GM18517 (cell line): Measurements from ENCODE around the gene GGA2.
"Not testable (repeated sequence)": the region's sequence is repeated elsewhere in the genome, so short reads cannot be mapped to it uniquely, and the experiment has no call there.

Experiments used
- ATAC-seq: cut with Tn5 transposase; IDR thresholded peaks from one replicate; pipeline ENCODE4 v1.9.1; 2021; ENCODE audit warnings: mild to moderate bottlenecking, moderate library complexity; ENCODE audit not compliant: unreplicated experiment

Gene GGA2

DNA sequence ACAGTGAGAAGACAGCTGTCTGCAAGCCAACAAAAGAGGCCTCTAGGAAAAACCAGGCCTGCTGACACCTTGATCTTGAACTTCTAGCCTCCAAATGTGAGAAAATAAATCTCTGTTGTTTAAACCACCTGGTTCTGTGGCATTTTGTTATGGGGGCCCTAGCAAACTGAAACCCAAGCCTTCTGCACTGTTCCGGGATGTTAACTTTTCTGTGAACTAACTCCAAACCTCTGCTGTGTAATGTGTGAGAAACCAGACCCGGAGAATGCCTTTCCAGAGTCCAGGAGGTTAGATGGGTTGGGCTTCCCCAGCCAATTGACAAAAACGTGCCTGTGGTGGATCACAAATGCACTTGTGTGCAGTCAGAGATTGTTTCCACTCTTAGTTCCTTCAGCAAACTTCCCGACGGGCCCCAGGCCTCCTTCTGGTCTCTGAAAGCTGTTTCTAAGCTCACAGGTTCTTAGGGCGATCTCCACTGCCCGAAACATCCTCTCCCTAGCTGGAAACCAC lies 13.6 kb upstream of the GGA2 start:
- no peak for ATAC-seq

DNA sequence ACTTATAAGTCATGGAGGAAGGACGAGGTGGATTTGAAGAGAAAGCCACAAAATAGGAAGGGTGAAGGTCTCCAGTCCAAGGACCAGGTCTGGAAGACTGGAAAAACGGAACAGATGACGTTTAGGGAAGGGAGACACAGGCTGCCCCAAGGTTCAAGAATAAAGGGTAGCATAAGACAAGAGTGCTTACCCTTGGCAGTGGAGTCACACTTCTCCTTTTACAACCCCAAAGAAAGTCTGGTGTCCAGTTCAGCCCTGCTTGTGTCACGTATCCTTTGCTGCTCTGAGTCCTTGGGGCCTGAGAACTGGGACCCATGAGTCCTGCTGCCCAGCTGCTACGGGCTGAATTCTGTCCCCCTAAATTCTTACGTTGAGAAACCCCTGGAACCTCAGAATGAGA lies 13.0 kb upstream of the GGA2 start:
- no peak for ATAC-seq

DNA sequence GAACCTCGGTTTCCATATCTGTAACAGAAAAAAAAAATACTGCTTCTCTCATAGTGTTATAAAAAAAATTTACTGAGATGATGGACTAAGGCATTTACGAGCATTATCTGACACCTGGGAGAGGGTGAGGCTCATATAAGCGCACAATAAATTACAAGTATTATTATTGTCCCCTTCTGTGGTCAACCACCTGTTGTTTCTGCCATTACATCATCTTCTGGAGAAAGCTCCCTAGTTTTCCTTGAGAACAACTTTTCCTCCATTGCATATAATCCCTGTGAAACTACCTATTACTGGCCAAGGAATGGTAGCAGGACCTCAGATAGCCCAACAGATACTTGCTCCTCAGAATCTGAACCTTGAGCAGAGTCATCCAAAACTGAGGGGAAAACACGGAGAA lies 11.7 kb upstream of the GGA2 start:
- ATAC-seq, result no peak

DNA sequence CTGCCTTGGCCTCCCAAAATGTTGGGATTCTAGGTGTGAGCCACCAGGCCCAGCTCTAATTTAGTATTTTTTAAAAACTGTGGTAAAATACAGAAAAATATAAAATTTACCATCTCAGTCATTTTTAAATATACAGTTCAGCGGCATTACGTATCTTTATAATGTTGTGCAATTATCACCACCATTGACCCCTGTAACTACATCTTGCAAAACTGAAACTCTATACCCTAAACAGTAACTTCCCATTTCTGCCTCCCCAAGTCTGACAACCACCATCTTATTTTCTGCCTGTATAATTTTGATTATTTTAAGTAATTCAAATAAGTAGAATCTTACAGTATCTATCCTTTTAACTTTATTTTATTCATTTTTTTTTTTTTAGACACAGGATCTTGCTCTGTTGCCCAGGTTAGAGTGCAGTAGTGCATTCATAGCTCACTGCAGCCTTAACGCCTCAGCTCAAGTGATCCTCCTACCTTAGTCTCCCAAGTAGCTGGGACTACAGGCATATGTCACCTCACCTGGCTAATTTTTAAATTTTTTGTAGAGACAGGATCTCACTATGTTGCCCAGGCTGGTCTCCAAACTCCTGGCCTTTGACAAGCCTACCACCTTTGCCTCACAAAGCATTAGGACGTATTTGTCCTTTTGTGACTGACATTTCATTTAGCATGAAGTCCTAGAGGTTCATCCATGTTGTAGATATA lies 10.9 kb upstream of the GGA2 start:
- no peak for ATAC-seq

DNA sequence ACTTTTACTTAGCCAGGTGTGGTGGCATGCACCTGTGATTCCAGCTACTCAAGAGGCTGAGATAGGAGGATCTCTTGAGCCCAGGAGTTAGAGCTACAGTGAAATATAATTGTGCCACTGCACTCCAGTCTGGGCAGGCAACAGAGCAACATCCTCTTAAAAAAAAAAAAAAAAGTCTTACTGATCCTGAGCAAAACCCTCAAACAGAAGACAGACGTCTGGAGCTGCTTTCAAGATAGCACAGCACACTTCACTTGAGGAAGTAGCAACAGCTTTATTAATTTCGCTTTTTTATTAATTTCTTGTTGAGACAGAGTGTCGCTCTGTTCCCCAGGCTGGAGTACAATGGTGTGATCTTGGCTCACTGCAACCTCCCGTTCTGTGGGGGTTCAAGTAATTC lies 10.2 kb upstream of the GGA2 start:
- ATAC-seq, result no peak

DNA sequence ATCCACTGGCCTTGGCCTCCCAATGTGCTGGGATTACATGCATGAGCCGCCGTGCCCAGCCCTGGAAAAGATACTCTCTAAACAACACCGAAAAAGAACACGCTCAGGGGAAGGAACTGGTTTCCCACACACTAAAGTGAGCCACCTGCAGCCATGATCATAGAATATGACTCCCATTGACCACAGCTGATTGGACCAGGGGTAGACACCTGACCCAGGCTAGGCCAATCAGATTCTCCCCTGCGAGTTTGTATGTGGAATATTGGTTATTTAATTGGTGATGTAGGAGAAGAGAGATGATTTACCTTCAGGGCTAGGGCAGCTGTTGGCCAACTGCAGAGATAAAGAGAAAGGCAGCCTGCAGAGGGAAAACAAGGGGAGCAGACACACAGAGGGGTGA lies 9.0 kb upstream of the GGA2 start:
- ATAC-seq, result no peak

DNA sequence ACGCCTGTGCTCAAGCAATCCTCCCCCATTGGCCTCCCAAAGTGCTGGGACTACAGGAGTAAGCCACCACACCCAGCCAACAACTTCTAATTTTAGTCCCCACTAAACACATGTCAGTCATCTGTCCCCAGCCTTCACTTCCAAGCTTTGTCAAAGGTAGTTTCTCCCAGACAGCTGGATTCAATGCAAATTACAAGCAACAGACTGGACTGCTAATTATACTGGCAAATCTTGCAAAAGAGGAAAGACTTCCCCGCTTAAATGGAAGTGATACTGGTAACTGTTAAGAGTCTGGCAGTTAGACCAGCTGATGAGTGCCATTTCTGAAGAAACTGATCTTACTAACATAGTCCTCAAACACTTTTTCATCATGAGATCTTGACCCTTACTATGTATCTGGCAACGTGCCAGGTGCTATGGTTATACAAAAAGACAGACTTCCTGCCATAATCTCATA lies 8.2 kb upstream of the GGA2 start:
- ATAC-seq, result no peak

DNA sequence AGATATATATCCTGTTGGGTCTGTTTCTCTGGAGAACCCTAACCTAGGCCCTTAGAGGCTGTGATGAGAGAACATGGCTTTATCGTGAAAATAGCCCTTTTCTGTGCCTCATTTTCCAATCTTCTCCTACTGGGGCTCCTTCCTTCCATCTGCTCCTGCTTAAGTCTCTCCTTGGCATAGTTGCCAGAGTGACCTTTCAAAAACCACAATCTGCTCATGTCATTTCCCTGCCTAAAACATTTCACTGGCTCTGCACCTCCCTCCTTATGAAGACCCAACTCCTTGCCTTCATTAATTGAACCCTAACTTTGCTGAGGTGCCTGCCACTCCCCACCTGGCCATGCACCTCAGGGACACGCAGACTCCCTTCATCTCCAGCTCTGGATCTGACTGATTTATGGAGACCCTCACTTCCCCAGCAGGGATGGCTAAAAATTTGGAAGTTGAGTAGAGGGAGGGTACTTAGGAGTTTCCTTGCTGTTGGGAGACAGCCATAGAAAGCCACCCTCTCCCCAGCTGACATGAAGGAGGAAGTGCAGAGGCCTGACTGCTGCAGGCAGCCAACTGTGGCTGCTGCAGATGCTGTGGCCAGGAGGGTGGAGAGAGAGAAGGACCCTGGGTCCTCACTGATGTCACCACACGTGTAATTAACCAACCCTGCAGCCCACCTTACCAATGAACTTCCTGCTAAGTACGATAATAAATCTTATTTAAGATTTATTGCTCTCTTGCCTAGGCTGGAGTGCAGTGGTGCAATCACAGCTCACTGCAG lies 6.3 kb upstream of the GGA2 start:
- no peak for ATAC-seq

DNA sequence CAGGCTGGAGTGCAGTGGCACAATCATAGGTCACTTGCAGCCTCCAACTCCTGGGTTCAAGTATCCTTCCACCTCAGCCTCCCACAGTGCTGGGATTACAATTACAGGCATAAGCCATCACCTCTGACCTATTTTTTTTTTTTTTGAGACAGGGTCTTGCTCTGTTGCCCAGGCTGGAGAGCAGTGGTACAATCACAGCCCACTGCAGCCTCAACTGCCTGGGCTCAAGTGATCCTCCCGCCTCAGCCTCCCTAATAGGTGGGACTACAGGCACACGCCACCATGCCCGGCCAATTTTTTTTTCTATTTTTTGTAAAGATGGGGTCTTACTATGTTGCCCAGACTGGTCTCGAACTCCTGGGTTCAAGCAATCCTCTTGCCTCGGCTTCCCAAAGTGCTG lies 5.6 kb upstream of the GGA2 start:
- ATAC-seq, result no peak

DNA sequence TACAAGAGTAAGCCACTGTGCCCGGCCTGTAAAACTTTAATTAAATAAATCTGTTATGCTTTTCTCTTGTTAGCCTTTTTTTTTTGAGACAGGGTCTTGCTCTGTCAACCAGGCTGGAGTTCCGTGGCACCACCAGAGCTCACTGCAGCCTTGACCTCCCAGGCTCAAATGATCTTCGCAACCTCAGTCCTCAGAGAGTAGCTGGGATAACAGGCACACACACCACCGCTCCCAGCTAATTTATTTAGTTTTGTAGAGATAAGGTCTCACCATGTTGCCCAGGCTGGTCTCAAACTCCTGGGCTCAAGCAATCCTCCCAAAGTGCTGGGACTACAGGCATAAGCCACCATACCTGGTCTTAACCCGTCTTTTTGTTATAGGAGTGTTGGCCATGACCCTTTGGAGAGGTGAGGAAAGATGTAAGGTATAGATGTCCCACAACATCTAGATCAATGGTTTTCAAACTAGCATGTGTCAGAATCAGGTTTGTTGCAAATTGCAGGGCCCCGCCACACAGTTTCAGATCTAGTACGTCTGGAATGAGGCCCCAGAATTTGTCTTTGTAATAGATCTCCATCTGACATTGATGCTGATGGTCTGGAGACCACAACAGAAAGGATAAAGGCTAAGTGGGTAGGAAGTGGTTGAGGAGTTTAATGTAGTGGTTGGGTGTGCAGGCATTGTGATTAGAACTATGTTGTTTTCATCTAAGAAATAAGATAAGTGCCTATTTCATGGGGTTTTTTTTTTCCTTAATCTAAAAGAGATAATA lies 4.3 kb upstream of the GGA2 start:
- ATAC-seq, result no peak

DNA sequence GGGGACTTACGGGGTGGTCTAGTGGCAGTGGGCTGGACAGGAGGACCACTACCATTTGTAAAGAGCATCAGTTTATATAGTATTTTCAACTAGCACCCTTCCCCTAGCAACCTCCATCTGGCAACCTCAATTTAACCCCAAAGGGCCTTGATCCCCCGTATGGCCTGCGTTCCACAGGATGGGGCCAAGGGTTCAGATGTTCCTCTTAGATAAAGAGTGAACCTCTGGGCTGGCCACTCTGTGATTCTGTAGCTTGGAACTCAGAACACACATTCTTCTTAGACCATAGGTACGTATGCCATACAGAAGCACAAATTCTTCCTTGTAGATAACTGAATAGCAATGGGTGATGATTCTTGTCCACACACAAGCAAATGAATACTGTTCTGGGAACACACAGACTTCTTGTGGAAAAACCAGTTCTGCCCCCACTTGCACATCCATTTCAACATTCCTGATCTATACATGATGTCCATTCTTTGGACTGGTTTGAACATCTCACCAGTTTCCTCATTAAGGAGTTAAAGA lies 1.9 kb upstream of the GGA2 start:
- ATAC-seq, result no peak

DNA sequence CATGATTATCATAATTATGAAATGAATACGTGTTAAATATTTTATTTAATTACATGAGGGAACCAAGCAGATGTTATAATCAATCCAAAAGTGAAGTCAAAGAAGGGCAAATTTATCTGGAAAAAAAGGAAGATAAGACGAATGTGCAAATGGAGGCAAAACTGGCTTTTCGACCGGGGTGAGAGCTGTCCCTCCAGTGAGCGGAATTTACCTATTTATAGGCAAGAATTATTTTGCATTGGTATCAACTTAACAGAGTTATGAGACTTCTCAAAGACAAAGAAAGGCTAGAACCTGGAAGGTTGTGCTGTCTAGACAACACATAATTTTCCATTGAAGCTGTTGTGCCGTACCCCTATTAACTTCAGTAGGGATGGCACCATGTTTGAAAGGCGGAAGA lies 1.4 kb upstream of the GGA2 start:
- ATAC-seq, result no peak

DNA sequence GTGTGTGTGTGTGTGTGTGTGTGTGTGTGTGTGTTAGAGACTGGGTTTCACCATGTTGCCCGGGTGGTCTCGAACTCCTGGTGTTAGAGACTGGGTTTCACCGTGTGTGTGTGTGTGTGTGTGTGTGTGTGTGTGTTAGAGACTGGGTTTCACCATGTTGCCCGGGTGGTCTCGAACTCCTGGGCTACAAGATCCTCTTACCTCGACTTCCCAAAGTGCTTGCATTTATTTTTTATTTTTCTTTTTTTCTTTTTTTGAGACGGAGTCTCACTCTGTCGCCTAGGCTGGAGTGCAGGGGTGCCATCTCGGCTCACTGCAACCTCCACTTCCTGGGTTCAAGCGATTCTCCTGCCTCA lies 599 bp upstream of the GGA2 start:
- not testable (repeated sequence) for ATAC-seq

DNA sequence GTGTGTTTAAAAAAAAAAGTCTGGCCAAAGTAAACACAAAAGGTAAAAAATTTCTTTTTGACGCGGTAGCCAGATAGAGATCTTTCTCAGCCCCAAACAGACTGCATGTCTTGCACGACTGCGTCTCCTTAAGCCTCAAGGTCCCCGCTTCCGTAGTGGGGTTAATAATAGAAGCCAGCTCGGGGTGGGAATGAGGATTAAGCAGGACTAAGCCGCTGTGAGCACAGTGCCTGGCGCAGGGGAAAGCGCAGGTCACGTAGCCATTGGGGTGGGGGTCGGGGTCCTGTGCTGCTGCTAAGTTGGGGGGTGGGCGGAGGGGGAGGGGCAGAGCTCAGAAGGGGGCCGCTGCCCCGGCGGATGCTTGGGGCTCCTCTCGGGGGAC lies 521 bp downstream of the GGA2 start:
- no peak for ATAC-seq

DNA sequence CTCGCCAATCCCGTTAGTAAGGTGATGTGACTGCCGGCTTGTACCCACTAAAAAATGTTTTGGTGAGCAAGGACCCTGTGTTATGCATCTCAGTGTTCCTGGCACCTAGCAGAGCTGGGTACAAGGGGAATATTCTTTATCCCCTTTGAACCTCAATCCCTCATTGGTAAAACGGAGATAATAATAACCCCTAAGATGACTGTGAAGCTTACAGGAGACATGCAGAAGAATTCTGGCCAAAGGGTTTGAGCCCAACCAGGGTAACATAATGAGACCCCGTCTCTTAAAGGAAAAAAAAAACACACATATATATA lies 896 bp downstream of the GGA2 start:
- no peak for ATAC-seq

DNA sequence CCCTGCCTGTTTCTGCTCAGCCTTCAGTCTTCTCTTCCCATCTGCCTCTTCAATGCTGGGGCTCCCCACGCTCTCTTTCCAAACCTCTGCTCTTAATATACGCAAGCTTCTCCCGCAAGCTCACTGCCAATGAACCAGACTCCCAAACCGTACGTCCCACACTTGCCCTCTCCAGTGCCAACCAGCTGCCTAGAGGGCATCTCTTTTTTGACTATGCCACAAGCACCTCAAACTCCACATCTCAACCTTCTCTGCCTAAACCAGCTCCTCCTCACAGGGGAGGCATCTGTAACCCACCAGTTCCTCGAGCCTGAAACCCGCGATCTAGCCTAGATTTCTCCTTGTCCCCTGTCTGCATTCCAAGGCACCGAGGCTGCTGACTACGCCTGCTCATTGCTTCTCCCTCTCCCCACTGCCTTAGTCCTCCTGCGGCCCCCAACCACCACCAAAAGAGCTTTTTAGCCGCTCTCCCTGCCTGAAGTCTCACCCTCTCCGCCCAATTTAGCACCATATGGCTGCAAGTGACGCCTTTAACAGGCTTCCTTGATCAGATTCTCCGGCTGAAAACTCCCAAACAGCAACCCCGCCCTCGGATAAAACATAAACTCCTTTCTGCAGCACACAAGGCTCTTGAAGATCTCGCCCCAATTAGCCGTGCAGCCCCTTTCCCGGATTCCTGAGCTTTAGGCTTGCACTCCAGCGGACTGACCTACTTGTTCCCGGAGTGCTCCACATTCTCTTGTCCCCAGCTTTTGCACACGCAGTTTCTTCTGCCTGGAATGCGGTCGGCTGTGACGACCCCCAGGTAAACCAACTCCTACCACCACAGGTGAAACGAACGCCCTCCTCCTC lies 1.5 kb downstream of the GGA2 start:
- no peak for ATAC-seq

DNA sequence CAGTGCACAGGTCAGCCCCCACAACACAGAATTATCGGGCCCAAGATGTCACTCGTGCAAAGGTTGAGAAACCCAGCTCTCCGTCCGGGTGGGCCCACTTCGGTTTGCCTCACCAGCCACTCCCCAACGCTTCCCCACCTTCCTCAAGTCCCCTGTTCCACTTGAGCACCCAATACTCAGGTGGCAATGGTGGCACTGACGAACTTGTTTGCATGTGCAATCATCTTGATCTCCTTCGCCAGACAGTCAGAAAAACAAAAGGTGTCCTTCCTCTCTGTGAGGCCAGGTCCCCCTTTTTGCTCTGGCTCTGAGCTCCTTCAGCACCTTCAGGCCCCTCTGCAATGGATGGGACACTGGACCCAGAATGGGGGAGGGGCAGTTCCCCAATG lies 3.7 kb downstream of the GGA2 start:
- ATAC-seq, result no peak

DNA sequence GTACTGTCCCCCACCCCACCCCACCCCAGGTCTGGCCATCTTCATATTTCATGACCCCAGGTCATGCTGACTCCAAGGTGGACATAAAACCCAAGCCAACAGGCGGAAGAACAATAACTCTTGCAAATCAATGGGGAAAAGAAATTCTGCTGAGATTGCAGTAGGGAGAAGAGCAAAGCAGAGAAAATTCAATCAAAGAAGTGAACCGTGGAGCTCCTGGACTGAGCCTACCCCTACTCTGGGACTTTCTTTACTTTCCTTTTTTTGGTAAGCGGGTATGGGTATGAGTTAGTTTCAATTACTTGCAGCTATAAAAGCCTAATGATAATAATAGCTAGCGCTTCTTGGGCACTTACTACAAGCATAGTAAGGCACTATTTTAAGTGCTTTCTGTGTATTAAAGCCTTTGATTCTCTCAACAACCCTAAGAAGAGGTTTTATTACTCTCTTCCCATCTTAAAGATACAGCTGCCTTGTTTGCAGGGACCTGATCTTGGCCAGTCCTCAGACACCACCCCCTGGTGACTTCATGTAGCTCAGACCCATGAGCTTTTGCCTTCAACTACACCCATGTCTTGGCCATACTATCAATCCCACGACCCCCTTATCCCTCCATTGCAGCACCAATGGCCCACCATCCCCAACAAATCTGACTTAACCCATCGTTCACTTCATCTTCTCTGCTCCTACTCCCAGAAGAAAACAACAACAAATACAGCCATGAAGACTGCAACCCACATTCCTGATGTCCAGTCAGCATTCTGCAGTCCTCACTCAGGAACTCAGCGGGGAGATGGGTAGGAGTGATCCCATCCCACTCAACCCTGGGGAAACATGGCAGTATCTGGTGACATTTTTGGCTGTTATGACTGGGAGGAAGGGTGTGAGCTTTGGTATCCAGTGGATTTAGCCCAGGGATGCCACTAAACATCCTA lies 4.4 kb downstream of the GGA2 start:
- ATAC-seq, result no peak

DNA sequence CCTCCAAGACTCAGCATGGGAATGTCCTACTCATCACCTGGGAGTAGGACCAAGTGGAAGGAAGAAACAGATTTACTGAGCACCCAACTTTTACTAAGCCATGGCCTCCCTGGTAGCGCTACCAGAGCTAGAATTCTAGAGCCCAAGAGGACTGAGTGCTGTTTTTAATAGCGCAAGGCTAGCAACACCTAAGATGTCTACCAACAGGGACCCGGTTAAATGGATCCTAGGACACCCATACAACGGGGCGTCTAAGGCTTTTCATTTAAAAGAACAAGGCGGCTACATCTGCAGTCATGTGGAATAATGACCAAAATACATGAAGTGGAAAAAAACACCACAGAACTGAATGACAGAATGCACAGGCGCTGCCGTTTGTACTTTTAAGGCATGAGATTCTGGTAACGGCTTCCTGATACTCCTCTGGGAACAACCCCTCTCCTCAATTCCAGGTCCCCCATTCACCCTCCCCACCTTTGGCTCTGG lies 5.1 kb downstream of the GGA2 start:
- ATAC-seq, result no peak
